HG02970 (cell line): ENCODE data around the gene AGR2.

Source experiments
- ATAC-seq: cut with Tn5 transposase; IDR thresholded peaks from one replicate; pipeline ENCODE4 v1.9.1; 2021; ENCODE audit warnings: mild to moderate bottlenecking, moderate library complexity, moderate number of reproducible peaks; ENCODE audit not compliant: unreplicated experiment, low FRiP score

The AGR2 gene

DNA sequence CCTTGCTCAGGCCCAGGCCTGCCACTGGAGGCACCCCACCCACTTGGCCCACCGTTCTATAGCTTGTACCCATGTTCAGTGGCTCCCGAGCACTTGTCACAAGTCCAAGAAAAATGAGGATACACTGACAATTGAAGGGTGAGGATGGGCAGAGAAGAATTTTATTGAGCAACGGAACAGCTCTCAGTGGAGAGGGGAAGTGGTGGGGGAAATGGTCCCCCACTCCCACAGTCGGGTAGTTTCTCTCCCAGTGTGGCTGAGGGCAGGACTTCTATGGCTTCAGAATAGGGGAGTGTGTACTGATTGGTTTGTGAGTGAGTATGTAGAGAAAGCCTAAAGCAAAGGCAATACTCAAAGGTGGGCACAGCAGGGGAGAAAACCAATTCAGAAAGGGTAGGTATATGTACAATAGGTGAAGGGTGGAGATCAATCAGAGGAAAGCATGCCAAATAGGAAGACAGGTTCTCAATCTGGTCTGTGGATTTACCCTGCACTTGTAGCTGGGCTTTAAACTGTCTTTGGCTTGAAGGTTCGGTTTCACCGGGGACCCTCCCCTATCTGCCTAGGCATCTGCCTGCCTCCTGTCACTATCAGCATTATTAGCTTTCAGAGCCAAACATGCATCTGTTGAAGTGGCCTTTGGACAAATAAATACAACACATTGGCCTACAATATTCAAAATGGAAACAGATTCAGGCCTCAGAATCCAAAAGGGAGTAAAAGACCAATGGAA lies 60.1 kb downstream of the AGR2 start:
- ATAC-seq, result no peak

GRCh38 chr7:16743236-16743635 lies 61.6 kb downstream of the AGR2 start:
- no peak for ATAC-seq

DNA sequence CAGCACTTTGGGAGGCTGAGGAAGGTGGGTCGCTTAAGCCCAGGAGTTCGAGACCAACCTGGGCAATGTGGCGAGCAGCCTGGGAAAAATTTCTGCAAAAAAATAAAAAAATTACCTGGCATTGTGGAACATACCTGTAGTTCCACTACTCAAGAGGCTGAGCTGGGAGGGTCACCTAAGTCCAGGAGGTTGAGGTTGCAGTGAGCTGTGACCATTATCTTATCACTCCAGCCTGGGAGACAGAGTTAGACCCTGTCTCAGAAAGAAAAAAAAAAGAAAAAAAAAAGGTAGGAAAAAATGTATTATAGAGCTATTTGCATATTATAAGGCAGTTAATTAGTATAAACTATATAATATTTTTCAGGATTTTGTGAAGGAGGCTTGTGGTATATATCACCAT lies 62.3 kb downstream of the AGR2 start:
- no peak for ATAC-seq
